GM06990 (cell line): ENCODE results near the gene MOGAT3.

Experiments
- DNase-seq: peaks from one replicate; pipeline ENCODE4 v3.0.0-alpha.2; 2011; ENCODE audit not compliant: insufficient read length; ENCODE audit errors: extremely low read depth
- H3K27me3 ChIP-seq: replicated peaks from 2 replicates; pipeline ENCODE4 v1.6.0; 2011; ENCODE audit warnings: low read length; ENCODE audit not compliant: control insufficient read depth, insufficient read depth
- H3K36me3 ChIP-seq: 2 replicates; pipeline ENCODE4 v1.5.1; 2011; ENCODE audit warnings: low read length; ENCODE audit not compliant: control insufficient read depth, insufficient read depth
- H3K4me3 ChIP-seq: replicated peaks from 2 replicates; pipeline ENCODE4 v1.5.1; 2011; ENCODE audit warnings: low read depth, mild to moderate bottlenecking, control low read depth, low read length
- TF ChIP-seq, protein P1 (sequence below): IDR thresholded peaks from 2 replicates; pipeline ENCODE4 v1.5.1; 2011; ENCODE audit warnings: low read length, control low read depth, mild to moderate bottlenecking, inconsistent platforms; ENCODE audit not compliant: insufficient read depth, poor library complexity, severe bottlenecking

MOGAT3 gene

DNA sequence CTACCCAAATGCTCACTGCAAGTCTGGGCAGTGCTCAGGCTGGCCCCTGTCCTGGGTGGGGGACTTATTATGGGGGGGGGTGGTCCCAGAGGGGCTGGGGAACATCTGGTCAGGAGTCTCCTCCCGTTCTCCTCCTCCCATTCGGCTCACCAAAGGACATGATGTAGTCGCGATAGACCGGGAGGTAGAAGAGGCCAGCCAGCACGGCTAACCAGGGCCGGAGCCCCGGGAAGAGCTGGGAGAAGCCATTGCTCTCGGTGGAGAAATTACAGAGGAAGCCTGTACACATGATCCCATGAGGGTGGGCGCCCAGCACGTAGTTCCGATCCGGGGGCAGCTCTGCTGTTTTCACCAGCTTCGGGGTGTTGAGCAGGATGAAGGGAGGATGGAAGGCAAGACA, 2.4 kb downstream of the MOGAT3 start:
- no peaks in the 10 kb centered on the region for H3K36me3 ChIP-seq
- TF ChIP-seq, protein P1, sequence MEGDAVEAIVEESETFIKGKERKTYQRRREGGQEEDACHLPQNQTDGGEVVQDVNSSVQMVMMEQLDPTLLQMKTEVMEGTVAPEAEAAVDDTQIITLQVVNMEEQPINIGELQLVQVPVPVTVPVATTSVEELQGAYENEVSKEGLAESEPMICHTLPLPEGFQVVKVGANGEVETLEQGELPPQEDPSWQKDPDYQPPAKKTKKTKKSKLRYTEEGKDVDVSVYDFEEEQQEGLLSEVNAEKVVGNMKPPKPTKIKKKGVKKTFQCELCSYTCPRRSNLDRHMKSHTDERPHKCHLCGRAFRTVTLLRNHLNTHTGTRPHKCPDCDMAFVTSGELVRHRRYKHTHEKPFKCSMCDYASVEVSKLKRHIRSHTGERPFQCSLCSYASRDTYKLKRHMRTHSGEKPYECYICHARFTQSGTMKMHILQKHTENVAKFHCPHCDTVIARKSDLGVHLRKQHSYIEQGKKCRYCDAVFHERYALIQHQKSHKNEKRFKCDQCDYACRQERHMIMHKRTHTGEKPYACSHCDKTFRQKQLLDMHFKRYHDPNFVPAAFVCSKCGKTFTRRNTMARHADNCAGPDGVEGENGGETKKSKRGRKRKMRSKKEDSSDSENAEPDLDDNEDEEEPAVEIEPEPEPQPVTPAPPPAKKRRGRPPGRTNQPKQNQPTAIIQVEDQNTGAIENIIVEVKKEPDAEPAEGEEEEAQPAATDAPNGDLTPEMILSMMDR = no peak
- H3K4me3 ChIP-seq = no peak overlapping the region
- no peak for DNase-seq
- H3K27me3 ChIP-seq = no peaks in the 10 kb centered on the region; the same call in 1 of the 2 replicates

DNA sequence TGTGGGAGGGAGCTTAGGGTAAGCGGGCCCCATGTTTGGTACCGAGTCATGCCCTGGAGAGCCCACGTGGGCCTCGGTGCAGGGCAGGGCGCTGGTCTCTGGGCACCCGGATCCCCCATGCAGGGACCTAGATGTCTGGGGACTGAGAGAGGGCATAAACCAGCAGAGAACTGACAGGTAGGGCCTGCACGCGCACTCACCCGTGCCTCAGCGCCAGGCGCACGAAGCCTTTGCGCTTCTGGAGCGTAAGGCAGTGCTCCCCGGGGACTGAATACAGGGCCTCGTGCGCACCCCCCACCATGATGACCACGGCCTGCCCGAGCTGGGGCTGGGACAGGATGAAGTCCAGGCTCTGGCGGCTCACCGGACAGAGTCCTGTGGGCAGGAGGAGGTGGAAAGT, 2.8 kb downstream of the MOGAT3 start:
- H3K27me3 ChIP-seq = no peaks in the 10 kb centered on the region; the same call in 1 of the 2 replicates
- TF ChIP-seq, protein P1 = no peak
- H3K36me3 ChIP-seq = no peaks in the 10 kb centered on the region
- no peak for DNase-seq
- no peak overlapping the region for H3K4me3 ChIP-seq

DNA sequence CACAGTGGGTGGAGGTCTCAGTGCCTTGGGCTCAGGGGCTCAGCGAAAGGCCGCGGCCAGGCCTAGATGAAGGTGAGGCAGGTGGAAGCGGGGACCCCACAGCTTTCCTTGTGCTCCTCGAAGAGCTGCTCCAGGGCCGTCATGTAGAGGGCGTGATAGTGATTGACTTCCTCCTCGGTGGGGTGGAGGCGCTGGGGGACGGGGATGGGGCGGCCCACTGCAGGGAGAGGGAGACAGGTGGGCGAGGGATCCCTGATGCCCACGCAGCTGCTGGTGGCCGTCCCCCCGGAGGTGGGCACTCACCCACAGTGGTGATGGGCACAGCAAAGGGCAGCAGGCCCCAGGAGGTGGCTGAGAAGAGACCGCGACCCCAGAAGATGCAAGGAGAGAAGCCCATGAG, 5.0 kb downstream of the MOGAT3 start:
- Histone ChIP-seq H3K36me3 (no peaks in the 10 kb centered on the region), H3K4me3 (no peak overlapping the region), H3K27me3 (no peaks in the 10 kb centered on the region)
- TF ChIP-seq, protein P1 = no peak
- DNase-seq = no peak

DNA sequence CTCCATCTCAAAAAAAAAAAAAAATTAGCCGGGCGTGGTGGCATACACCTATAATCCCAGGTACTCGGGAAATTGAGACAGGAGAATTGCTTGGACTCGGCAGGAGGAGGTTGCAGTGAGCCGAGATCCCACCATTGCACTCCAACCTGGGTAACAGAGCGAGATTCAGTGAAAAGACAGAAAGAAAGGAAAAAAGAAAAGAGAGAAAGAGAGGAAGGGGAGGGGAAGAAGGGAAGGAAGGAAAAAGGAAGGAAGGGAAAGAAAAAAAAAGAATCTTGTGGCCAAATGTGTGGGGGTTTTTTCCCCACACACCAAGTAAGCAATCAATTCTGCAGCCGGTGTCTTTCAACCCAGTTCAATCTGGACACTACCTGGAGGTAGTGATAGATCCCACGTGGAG, 11.7 kb downstream of the MOGAT3 start:
- H3K36me3 ChIP-seq = no peaks in the 10 kb centered on the region
- TF ChIP-seq, protein P1 = no peak

DNA sequence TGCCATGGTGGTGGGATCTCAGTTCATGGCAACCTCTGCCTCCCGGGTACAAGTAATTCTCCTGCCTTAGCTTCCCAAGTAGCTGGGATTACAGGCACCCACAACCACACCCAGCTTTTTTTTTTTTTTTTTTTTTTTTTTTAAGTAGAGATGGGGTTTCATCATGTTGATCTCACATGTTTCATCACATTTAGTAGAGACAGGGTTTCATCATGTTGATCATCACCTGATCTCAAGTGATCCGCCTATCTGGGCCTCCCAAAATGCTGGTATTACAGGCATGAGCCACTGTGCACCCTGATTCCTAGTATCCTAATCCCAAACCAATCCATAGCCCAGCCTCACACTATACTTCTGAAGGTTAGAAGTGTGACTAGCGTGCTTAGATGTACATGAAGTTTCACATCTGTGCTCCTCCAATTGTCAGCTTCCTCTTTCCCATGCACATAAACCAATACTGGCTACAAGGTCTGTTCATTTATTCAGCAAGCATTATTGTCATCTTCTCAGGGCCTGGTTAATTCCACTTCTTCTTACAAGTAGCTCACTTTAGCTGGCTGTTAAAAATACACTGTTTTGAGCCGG, 13.9 kb downstream of the MOGAT3 start:
- DNase-seq = no peak
- Histone ChIP-seq H3K36me3 (no peaks in the 10 kb centered on the region), H3K4me3 (no peak overlapping the region), H3K27me3 (no peaks in the 10 kb centered on the region)
- TF ChIP-seq, protein P1 = no peak

More for the DNA sequence above, 11.7 kb downstream of the MOGAT3 start:
- H3K27me3 ChIP-seq = no peaks in the 10 kb centered on the region
- DNase-seq = no peak
- no peak overlapping the region for H3K4me3 ChIP-seq

DNA sequence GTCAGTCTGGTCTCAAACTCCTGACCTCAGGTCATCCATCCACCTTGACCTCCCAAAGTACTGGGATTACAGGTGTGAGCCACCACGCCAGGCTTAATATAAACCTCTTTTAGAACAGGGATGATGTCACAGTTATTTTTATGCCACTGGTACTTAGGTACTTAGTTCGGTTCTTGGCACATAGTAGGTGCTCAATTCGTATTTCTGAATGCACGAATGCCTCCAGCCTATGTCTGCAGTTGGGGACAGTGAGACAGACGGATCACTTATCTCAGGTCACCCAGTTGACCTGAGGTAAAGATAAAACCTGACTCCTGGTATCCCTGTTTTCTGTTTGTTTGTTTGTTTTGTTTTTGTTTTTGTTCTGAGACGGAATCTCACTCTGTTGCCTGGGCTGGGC, 14.6 kb downstream of the MOGAT3 start:
- no peak overlapping the region for H3K4me3 ChIP-seq
- H3K27me3 ChIP-seq = no peaks in the 10 kb centered on the region
- TF ChIP-seq, protein P1 = no peak
- H3K36me3 ChIP-seq = no peaks in the 10 kb centered on the region
- no peak for DNase-seq
